HL-60 (cell line): Measurements from ENCODE around the gene COL13A1.

Experiments
- DNase-seq, 2 experiments: peaks; one replicate each; pipeline ENCODE4 v3.0.0-alpha.2; 2010 to 2020; ENCODE audit warnings: low read depth in 1 of 2, low spot score in 1 of 2
- H3K27ac ChIP-seq: fragments of 250-450 bp; sonication (Bioruptor Pico); replicated peaks from 2 replicates; pipeline ENCODE4 v1.5.1; 2020; ENCODE audit warnings: mild to moderate bottlenecking, moderate library complexity
- H3K27me3 ChIP-seq: fragments of 250-450 bp; sonication (Bioruptor Pico); 2 replicates; pipeline ENCODE4 v1.5.1; 2021; ENCODE audit warnings: mild to moderate bottlenecking, moderate library complexity; ENCODE audit not compliant: insufficient read depth, poor library complexity, severe bottlenecking
- H3K4me3 ChIP-seq: replicated peaks from 2 replicates; pipeline ENCODE4 v1.5.1; 2011; ENCODE audit warnings: mild to moderate bottlenecking, control low read depth, low read length; ENCODE audit not compliant: insufficient read depth
- GABPA ChIP-seq: IDR thresholded peaks from 2 replicates; pipeline ENCODE4 v1.6.1; 2012; ENCODE audit warnings: low read depth
- POLR2AphosphoS5 ChIP-seq: IDR thresholded peaks from 2 replicates; pipeline ENCODE4 v1.6.1; 2012; ENCODE audit warnings: low read depth
- SPI1 ChIP-seq: IDR thresholded peaks from 2 replicates; pipeline ENCODE4 v1.6.1; 2012; ENCODE audit warnings: low read depth, mild to moderate bottlenecking, borderline replicate concordance
- TF ChIP-seq, protein P1 (sequence below): IDR thresholded peaks from one replicate; pipeline ENCODE4 v1.5.1; 2011; ENCODE audit warnings: low read length, control low read depth, inconsistent platforms; ENCODE audit not compliant: insufficient read depth
- TF ChIP-seq, protein P2 (sequence below): IDR thresholded peaks from 2 replicates; pipeline ENCODE4 v1.6.1; 2012; ENCODE audit warnings: low read depth; ENCODE audit not compliant: insufficient replicate concordance

The COL13A1 gene

DNA sequence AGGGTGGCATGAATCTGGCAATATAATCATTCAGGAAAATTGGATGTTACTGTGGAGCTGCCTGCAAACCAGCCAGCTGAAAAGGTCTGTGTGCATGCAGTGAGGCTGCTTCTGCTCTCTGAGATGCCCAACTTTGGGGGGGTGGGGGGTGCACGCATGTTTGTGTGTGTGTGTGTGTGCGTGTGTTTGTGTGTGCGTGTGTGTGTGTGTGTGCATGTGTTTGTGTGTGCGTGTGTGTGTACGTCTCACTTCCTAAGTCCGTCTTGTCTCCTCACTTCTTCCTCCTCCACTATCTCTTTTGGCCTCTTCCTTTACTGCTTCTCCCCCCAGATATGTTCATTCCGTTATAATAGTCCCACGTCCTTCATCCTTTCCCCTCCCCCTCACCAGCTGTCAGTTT is 148.1 kb downstream of the COL13A1 start:
- peaks cover 2% of the 10 kb centered on the region for H3K27me3 ChIP-seq
- no peak overlapping the region for H3K27ac ChIP-seq
- H3K4me3 ChIP-seq, result no peak overlapping the region
- DNase-seq, result no peak
- TF ChIP-seq POLR2AphosphoS5 (no peak), GABPA (no peak), SPI1 (no peak)
- TF ChIP-seq, protein P1, sequence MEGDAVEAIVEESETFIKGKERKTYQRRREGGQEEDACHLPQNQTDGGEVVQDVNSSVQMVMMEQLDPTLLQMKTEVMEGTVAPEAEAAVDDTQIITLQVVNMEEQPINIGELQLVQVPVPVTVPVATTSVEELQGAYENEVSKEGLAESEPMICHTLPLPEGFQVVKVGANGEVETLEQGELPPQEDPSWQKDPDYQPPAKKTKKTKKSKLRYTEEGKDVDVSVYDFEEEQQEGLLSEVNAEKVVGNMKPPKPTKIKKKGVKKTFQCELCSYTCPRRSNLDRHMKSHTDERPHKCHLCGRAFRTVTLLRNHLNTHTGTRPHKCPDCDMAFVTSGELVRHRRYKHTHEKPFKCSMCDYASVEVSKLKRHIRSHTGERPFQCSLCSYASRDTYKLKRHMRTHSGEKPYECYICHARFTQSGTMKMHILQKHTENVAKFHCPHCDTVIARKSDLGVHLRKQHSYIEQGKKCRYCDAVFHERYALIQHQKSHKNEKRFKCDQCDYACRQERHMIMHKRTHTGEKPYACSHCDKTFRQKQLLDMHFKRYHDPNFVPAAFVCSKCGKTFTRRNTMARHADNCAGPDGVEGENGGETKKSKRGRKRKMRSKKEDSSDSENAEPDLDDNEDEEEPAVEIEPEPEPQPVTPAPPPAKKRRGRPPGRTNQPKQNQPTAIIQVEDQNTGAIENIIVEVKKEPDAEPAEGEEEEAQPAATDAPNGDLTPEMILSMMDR, result no peak
- TF ChIP-seq, protein P2, sequence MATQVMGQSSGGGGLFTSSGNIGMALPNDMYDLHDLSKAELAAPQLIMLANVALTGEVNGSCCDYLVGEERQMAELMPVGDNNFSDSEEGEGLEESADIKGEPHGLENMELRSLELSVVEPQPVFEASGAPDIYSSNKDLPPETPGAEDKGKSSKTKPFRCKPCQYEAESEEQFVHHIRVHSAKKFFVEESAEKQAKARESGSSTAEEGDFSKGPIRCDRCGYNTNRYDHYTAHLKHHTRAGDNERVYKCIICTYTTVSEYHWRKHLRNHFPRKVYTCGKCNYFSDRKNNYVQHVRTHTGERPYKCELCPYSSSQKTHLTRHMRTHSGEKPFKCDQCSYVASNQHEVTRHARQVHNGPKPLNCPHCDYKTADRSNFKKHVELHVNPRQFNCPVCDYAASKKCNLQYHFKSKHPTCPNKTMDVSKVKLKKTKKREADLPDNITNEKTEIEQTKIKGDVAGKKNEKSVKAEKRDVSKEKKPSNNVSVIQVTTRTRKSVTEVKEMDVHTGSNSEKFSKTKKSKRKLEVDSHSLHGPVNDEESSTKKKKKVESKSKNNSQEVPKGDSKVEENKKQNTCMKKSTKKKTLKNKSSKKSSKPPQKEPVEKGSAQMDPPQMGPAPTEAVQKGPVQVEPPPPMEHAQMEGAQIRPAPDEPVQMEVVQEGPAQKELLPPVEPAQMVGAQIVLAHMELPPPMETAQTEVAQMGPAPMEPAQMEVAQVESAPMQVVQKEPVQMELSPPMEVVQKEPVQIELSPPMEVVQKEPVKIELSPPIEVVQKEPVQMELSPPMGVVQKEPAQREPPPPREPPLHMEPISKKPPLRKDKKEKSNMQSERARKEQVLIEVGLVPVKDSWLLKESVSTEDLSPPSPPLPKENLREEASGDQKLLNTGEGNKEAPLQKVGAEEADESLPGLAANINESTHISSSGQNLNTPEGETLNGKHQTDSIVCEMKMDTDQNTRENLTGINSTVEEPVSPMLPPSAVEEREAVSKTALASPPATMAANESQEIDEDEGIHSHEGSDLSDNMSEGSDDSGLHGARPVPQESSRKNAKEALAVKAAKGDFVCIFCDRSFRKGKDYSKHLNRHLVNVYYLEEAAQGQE, result no peak

DNA sequence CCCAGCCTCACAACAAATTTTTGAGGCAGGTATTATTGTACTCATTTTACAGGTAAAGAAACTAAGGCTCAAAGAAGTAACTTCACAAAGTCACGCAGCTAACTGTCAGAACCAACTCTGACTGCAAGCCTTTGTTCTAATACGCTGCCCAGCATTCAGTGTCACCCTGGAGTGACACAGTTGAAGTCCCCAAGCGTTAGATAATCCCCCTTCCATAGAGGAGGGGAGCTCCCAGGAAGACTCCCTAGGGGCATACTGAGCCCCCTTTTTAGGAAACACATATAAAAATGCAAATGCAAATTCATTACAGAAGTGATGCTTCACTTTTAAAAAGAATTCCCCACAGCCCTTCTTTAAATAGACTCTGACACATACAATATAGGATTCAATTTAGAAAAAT is 150.0 kb downstream of the COL13A1 start:
- Histone ChIP-seq H3K27ac (no peak overlapping the region), H3K27me3 (peaks cover 2% of the 10 kb centered on the region), H3K4me3 (no peak overlapping the region)
- no peak for TF ChIP-seq GABPA
- TF ChIP-seq, protein P2, result no peak
- TF ChIP-seq SPI1, result no peak
- TF ChIP-seq, protein P1, result no peak
- TF ChIP-seq POLR2AphosphoS5, result no peak
- DNase-seq, result no peak

DNA sequence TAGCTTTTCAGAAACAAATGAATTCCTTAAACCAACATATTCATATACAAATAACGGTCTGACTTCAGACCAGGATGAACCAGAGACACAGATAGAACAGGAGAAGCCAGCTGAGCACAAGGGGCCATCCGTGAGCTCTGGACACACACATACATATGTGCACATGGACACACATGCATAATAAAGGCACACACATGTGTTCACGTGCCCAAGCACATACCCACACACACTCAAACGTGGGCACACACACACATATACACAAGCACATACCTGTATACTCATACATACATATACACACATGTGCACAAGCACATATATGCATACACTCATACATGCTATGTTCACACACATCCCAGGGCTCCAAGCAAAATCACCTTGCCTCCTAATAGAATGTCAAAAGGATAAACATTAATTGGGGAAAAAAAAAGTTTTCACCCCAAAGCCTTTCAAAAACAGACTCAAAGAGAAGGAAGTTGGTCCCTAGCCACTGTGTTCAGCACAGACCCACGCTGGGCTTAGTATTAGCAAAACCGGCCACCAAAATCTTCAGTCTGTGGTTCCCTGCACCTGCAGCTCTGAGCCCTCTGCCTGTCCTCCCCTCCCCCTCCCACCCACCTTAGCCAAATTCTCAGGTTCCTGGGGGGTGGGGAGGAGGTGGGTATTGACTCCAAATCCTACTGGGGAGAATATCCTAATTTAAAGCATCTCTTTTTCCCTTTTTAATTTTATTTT is 150.5 kb downstream of the COL13A1 start:
- no peak for DNase-seq
- Histone ChIP-seq H3K27me3 (peaks cover 2% of the 10 kb centered on the region), H3K4me3 (no peak overlapping the region), H3K27ac (no peak overlapping the region)
- TF ChIP-seq, protein P2, result no peak
- TF ChIP-seq GABPA (no peak), SPI1 (no peak), POLR2AphosphoS5 (no peak)
- TF ChIP-seq, protein P1, result no peak
